Cardiac muscle cell (in vitro differentiated cells and primary cell): ENCODE measurements around the gene PHLDB2. TPM values are rescaled to one million over a fixed set of nuclear protein-coding genes. Genes with fewer than 3 reads are reported as not detected.

Experiments
- DNase-seq, 2 donors: peaks; one replicate each; pipeline versions ENCODE4 v3.0.0 to v3.0.0-alpha.2; 2010 to 2017; ENCODE audit warnings: low read depth in 1 of 2, low spot score in 1 of 2
- H3K27ac ChIP-seq: fragments of 200-600 bp; sonication (generic); 2 replicates; pipeline ENCODE4 v1.5.1; 2016
- H3K27me3 ChIP-seq: fragments of 200-600 bp; sonication (generic); 2 replicates; pipeline ENCODE4 v1.6.0; 2016; ENCODE audit warnings: control low read depth
- H3K36me3 ChIP-seq: fragments of 200-600 bp; sonication (generic); 2 replicates; pipeline ENCODE4 v1.5.1; 2016; ENCODE audit warnings: control low read depth
- H3K4me1 ChIP-seq: fragments of 200-600 bp; sonication (generic); 2 replicates; pipeline ENCODE4 v1.8.1; 2017; ENCODE audit warnings: low read depth, mild to moderate bottlenecking, mixed run types
- H3K4me3 ChIP-seq: fragments of 200-600 bp; sonication (generic); 2 replicates; pipeline ENCODE4 v1.5.1; 2016; ENCODE audit warnings: mild to moderate bottlenecking
- H3K9me3 ChIP-seq: fragments of 200-600 bp; sonication (generic); 2 replicates; pipeline ENCODE4 v1.5.1; 2017; ENCODE audit warnings: low read depth, mild to moderate bottlenecking, control low read depth
- polyA plus RNA-seq: library from polyadenylated mRNA; unstranded; fragments of >200 nt; fragmentation: Nextera tagmentation; extraction: Ambion mirVana; gene quantifications from 2 replicates; pipeline ENCODE4 v1.2.1, GENCODE V29; 2016
- total RNA-seq: library from RNA; depleted of rRNA; stranded (reverse); fragments of >200 nt; gene quantifications from 2 replicates; pipeline ENCODE4 v1.2.3, GENCODE V29; 2016
- TF ChIP-seq, protein P1 (sequence below): IDR thresholded peaks from 2 replicates; pipeline ENCODE4 v1.5.1; 2012; ENCODE audit warnings: low read depth, mild to moderate bottlenecking, low read length

The PHLDB2 gene
- total and polyA plus RNA-seq, 2 experiments from 2014 or later = 11.3 to 27.2 TPM

DNA sequence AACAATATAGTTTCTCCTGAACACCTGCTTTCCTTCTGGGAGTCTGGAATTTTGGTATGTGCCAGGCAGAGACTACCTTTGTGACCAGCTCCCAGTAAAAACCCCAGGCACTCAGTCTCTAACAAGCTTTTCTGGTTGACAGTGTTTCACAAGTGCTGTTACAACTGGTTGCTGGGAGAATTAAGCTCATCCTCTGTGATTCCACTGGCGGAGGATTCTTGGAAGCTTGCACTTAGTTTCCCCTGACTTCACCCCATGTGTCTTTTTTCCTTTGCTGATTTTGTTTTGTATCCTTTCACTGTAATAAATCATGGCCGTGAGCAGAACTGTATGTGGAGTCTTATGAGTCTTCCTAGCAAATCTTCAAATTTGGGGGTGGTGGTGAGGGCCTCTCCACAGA, 134.0 kb downstream of the PHLDB2 start:
- H3K4me1 ChIP-seq = peaks cover 8% of the 10 kb centered on the region
- H3K9me3 ChIP-seq = no peaks in the 10 kb centered on the region
- H3K27me3 ChIP-seq = peaks cover 2% of the 10 kb centered on the region
- no peak overlapping the region for H3K27ac ChIP-seq
- H3K4me3 ChIP-seq = no peak overlapping the region
- no peak for DNase-seq
- TF ChIP-seq, protein P1, sequence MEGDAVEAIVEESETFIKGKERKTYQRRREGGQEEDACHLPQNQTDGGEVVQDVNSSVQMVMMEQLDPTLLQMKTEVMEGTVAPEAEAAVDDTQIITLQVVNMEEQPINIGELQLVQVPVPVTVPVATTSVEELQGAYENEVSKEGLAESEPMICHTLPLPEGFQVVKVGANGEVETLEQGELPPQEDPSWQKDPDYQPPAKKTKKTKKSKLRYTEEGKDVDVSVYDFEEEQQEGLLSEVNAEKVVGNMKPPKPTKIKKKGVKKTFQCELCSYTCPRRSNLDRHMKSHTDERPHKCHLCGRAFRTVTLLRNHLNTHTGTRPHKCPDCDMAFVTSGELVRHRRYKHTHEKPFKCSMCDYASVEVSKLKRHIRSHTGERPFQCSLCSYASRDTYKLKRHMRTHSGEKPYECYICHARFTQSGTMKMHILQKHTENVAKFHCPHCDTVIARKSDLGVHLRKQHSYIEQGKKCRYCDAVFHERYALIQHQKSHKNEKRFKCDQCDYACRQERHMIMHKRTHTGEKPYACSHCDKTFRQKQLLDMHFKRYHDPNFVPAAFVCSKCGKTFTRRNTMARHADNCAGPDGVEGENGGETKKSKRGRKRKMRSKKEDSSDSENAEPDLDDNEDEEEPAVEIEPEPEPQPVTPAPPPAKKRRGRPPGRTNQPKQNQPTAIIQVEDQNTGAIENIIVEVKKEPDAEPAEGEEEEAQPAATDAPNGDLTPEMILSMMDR = no peak
- peaks cover 7% of the 10 kb centered on the region for H3K36me3 ChIP-seq

DNA sequence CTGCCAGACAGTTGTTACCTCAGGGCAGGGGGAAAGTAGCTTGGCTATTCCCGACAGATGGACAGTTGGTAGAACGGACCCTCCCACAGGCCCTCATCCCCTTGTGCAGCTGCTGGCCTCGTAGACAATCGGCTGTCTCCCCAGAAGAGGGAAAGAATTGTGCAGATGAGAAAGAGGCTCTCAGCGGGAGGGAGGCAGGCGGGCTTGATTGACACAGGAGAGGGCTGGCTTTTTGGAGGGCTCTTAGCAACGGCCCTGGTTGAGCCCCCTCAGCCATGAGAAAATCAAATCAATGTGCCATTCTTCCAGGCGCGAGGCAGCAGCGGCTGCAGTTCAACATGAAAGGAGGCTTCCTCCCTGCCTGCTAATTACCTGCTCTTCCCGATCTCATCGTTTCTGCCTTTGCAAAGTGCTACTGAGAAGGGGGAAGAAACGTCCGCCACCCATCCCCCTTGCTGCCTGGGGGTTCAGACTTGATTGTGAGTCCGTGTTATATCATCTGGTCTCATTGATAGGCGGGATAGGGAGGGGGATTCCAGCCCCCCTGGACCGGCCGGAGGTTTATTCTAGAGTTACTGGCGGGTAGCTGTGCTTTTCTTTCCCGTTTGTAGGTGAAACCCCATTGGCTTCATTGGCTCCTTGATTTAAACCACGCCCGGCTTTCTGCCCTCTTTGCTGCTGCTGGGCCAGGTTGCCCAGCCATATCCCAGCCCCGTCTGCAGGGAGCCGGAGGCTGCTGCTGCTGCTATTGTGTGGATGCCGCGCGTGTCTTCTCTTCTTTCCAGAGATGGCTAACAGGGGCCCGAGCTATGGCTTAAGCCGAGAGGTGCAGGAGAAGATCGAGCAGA, 139.8 kb downstream of the PHLDB2 start, which contains the start of gene TAGLN3:
Gene TAGLN3, plus strand, starts transcription at position 287 of the 848 bp plus-strand sequence. Its CDS starts 501 bp downstream, at position 788.
- DNase-seq = peak; percentile 25 to 50
- peaks cover 51% of the 10 kb centered on the region for H3K27me3 ChIP-seq
- H3K4me1 ChIP-seq = peaks cover 8% of the 10 kb centered on the region
- H3K9me3 ChIP-seq = no peaks in the 10 kb centered on the region
- no peaks in the 10 kb centered on the region for H3K36me3 ChIP-seq
- peak within 1 kb of the TSS; percentile 41 for H3K4me3 ChIP-seq
- TF ChIP-seq, protein P1 = no peak
- no peak within 1 kb of the TSS for H3K27ac ChIP-seq

DNA sequence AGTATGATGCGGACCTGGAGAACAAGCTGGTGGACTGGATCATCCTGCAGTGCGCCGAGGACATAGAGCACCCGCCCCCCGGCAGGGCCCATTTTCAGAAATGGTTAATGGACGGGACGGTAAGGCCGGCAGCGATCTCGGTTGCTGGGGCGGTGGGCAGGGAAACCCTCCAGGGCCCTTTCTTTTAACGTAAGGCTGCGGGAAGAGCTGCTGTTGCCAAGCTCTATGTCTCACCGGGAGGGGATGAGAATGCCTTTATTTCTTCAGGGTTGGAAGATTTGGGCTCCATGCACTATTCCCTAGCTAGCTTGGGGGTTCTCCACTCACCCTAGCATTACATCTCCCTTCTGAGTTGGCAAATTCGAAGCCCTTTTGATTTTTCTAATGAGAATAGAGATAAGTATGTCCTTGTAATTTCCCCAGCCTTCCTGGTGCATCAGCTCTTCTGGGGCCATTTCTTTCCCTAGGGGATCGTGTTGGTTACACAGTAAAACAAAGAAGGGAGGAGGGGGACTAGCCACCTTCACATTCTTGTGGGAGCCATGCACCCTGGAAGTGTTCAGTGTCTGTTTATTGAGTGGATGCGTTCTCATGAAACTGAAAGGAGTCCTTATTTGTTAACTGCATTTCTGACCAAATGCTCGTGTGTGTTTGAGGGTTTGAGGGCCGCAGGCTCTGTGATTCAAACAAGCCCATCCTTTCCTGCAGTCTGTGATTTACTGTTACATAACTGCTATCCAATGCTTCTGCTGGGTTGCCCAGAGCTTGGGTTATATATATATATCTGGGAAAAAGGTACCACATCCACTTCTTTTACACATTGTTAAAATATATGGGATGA, 140.6 kb downstream of the PHLDB2 start:
- H3K27me3 ChIP-seq = peaks cover 52% of the 10 kb centered on the region
- peak overlapping the region; percentile 41 for H3K4me3 ChIP-seq
- DNase-seq = no peak
- no peak overlapping the region for H3K27ac ChIP-seq
- peaks cover 5% of the 10 kb centered on the region for H3K4me1 ChIP-seq
- no peaks in the 10 kb centered on the region for H3K36me3 ChIP-seq
- TF ChIP-seq, protein P1 = no peak
- H3K9me3 ChIP-seq = no peaks in the 10 kb centered on the region

DNA sequence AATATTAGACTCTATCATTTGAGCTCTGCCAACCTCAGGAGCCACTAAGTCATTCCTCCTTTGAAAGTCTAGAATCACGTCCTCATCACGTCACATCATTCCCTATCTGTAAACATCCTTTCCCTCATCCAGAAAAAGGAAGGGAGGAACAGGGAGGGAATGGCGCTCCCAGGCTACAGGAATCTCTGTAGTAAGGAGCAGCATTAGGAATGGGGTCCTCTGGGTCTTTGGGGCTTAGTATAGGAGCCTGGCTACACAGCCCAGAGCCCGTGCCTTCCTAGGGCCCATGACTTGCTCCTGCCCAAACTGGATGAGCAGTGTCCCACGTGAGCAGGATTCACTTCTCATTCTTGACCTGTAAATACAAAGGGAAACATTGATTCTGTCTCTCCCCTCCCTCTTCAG, 141.3 kb downstream of the PHLDB2 start:
- no peaks in the 10 kb centered on the region for H3K9me3 ChIP-seq
- H3K27me3 ChIP-seq = peaks cover 52% of the 10 kb centered on the region
- no peak for DNase-seq
- H3K4me1 ChIP-seq = no peaks in the 10 kb centered on the region
- H3K4me3 ChIP-seq = no peak overlapping the region
- no peaks in the 10 kb centered on the region for H3K36me3 ChIP-seq
- TF ChIP-seq, protein P1 = no peak
- H3K27ac ChIP-seq = no peak overlapping the region

DNA sequence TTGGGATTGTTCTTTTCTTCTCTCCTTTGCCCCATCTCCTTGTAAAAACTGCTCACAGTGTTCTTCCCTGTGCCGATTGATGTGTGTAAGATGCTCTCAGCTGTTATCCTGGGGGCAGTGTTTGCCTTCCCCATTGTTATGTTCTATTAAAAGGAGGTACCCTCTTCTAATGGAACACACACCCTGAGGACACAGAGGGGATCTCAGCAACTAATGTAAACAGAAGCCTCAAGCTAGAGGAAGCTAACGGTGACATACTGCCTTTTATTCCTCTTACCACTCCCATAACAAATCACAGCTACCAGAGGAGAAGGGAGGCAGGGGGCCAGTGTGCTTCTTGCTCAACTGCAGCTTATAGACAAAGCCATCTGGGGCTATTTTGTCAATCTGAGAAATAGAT, 141.9 kb downstream of the PHLDB2 start:
- Histone ChIP-seq H3K27ac (no peak overlapping the region), H3K4me3 (no peak overlapping the region), H3K36me3 (no peaks in the 10 kb centered on the region), H3K27me3 (peaks cover 52% of the 10 kb centered on the region), H3K4me1 (no peaks in the 10 kb centered on the region), H3K9me3 (no peaks in the 10 kb centered on the region)
- TF ChIP-seq, protein P1 = no peak
- DNase-seq = no peak
